ENCODE data around the gene CD300LD.

Gene CD300LD

DNA sequence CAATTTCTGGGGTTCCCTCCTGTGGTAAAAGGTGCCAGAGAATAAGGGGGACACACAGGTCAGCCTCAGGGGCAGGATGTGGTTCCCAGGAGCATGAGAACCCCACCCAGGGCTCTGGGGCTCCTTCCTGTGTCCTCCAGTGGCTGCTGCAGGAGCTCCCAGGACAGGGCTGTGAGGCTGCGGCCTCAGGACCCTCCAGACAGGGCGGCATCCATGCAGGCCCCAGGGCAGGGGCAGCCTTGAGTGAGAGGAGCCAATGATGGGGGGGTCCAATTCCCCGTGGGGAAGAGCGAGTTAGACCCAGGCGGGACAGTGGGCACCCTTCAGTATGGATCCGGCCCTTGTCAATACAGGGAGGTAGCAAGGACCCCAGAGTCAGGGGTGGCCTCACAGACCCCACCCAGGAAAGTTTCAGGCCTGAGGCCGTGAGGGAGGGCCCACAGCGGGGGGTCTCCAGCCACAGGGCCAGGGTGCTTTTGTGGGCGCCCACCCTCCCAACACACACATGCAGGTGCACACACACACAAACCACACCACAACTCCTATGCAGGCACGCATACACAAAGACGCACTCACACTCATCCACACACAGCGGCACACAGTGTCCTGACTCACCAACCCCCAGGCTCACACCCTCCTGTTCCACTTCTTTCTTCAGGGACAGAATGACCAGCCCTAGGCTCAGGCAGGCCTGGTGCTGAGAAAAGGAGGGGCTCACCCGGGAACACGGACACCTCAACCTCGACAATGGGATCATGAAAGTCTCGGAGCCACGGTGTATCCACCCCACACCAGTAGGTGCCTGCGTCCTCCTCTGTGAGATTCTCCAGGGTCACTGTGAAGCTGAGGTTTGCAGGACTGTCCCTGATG, 48.0 kb downstream of the CD300LD start:
- DNase-seq (ENCODE audit: low read depth) = no peak

DNA sequence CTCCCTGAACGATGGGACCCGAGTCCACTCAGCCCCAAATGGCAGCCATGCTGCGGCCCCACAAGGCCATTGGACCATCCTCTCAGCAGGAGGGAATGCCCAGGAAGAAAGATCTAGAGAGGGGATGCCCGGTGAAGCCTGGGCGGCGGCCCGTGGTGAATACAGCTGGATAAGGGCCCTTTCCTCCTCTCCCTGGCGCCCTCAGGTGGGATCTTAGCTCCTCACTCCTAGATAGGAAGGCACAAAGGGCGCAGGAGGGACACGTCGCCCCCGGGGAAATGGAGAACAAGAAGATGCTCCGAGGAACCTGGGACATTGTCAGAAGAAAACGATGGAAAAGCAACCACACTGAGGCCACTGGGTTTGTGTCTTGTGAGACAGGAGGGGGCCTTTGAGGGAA, 48.7 kb downstream of the CD300LD start:
- no peak for DNase-seq (ENCODE audit: low read depth)

GRCh38 chr17:74542727-74543383, 49.2 kb downstream of the CD300LD start:
- DNase-seq (ENCODE audit: low read depth) = no peak

DNA sequence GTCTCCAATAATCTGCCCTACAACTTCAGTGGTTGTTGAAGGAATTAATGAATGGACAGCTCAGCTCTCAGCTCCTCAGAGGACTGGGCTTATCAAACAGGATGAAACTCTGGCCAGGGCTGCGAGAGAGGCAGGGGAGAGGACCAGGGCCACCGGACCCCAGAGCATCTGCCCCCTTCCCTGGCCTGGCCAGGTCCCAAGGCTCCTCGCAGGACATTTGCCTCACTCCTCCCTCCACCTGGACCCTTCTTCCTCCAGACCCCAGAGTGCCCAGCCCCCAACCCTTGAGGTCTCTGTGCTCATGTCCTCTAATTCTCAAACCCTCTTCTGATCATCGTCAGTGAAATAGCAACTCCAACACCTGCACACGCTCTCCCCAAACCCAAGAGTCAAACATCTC, 49.9 kb downstream of the CD300LD start:
- no peak for DNase-seq (ENCODE audit: low read depth)

GRCh38 chr17:74541176-74542111, 50.6 kb downstream of the CD300LD start:
- no peak for DNase-seq (ENCODE audit: low read depth)

- DNase-seq (ENCODE audit: low read depth) = no peak
These were observed 52.7 kb downstream of the CD300LD start for GRCh38 chr17:74539281-74539820.

- no peak for DNase-seq (ENCODE audit: low read depth)
These were observed 55.2 kb downstream of the CD300LD start for GRCh38 chr17:74536890-74537289.

DNA sequence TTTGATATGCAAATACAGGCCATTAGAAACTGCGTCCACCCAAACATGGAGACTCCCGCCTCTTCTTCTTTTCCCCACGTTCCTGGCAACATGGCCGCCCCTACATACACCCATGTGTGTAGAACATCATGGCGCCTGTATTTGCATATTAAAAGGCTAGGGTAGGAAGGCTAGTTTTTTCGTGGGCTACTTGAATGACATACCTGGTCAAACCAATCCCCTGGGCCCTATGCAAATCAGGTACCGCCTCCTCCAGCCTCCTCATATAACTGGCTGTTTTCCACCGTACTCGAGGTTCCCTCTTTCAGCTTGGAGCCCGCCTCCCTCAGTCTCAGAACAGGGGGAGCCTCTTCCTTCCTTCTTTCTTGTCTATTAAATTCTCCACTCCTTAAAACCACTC, 60.0 kb downstream of the CD300LD start:
- DNase-seq (ENCODE audit: low read depth) = no peak

GRCh38 chr17:74531231-74531761, 60.8 kb downstream of the CD300LD start, which contains the start of gene CD300LB:
TSS of gene CD300LB (minus strand) at chr17:74531475. CDS start at chr17:74531350, 125 bp downstream.
- no peak for DNase-seq (ENCODE audit: low read depth)

GRCh38 chr17:74530831-74531150, 61.3 kb downstream of the CD300LD start:
- no peak for DNase-seq (ENCODE audit: low read depth)

Data from non-pigmented ciliary epithelial cell (primary cell).